GM21367 (cell line): ENCODE measurements around the gene TRAF7.

Source experiments
- ATAC-seq: cut with Tn5 transposase; IDR thresholded peaks from one replicate; pipeline ENCODE4 v1.9.1; 2021; ENCODE audit not compliant: unreplicated experiment

The TRAF7 gene

GRCh38 chr16:2213817-2214718, 58.5 kb downstream of the TRAF7 start:
- ATAC-seq: no peak

GRCh38 chr16:2214719-2214968, 59.1 kb downstream of the TRAF7 start, which contains the start of gene PGP:
PGP (minus strand) TSS chr16:2214840; CDS start chr16:2214777, 63 bp downstream.
- peak; percentile 68 for ATAC-seq

DNA sequence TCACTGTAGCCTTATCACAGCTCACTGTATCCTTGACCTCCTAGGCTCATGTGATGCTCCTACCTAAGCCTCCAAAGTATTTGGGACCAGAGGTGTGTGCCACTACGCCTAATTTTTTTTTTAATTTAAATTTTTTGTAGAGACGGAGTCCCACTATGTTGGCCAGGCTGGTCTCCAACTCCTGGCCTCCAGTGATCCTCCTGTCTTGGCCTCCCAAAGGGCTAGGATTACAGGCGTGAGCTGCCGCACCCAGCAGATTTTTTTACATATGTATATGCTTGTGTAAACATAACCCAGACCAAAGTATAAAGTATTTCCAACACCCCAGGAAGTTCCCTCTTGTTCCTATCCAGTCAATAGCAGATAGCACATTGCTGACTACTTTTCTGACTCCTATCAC, 60.7 kb downstream of the TRAF7 start:
- ATAC-seq: no peak

GRCh38 chr16:2223221-2223941, 67.8 kb downstream of the TRAF7 start, which contains the start of gene E4F1:
E4F1 (plus strand) TSS chr16:2223591; CDS start chr16:2223614, 23 bp downstream.
- peak; percentile 79 for ATAC-seq

GRCh38 chr16:2223942-2224486, 68.4 kb downstream of the TRAF7 start:
- peak; percentile 2 for ATAC-seq

DNA sequence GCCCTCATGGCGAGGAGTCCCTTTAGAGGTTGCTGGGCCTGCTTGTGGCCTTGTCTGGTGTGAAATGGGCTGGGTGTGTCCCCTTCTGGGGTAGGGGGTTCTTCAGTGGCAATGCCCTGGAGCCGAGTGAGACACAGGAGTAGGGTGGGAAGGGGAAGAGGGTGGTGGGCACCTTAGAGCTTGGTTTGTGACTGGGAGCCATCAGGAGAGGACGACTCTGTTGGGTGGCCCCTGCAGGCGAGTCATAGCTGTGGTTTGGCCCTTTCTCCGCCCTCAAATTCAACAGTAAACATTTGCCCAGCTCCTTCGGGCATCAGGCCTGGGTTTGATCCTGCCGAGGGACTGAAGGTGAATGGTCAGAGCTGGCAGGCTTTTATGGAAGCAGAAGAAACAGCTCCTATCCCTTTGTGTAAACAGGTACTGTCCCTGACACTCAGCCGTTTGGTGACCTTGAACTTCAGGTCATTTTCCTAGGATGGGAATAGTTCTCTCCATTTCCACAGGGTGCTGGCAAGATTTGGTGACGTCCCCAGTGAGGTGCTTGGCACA, 70.7 kb downstream of the TRAF7 start:
- ATAC-seq: no peak

DNA sequence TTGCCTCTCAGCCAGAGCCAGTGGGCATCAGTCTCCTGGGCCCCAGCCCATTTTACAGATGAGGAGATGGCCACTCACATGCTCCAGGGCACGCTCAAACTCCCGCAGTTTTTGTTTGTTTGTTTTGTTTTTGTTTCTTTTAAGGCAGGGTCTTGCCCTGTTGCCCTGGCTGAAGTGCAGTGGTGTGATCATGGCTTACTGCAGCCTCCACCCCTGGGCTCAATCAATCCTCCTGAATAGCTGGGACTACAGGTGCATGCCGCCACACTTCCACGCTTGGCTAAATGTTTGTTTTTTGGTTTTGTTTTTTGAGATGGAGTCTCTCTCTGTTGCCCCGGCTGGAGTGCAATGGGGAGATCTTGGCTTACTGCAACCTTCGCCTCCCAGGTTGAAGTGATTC, 71.3 kb downstream of the TRAF7 start:
- no peak for ATAC-seq
